Trophoblast cell (in vitro differentiated cells and primary cell): ENCODE results near the gene DLD.

Experiments used
- DNase-seq, 2 donors: peaks; one replicate each; pipeline ENCODE4 v3.0.0-alpha.2; 2016
- H2AFZ ChIP-seq: 2 replicates; pipeline ENCODE4 v1.6.1; 2013; ENCODE audit warnings: low read length, moderate library complexity, mild to moderate bottlenecking; ENCODE audit not compliant: insufficient read depth, poor library complexity
- H2AK5ac ChIP-seq: 2 replicates; pipeline ENCODE4 v1.6.1; 2013; ENCODE audit warnings: mild to moderate bottlenecking, low read length
- H2BK120ac ChIP-seq: 2 replicates; pipeline ENCODE4 v1.6.1; 2013; ENCODE audit warnings: low read length, mild to moderate bottlenecking, moderate library complexity; ENCODE audit not compliant: insufficient read depth, poor library complexity
- H2BK12ac ChIP-seq: 2 replicates; pipeline ENCODE4 v1.6.1; 2013; ENCODE audit warnings: mild to moderate bottlenecking, low read length, moderate library complexity
- H2BK5ac ChIP-seq: 2 replicates; pipeline ENCODE4 v1.6.1; 2013; ENCODE audit warnings: low read length, low read depth, moderate library complexity, mild to moderate bottlenecking; ENCODE audit not compliant: poor library complexity
- H3K14ac ChIP-seq: 2 replicates; pipeline ENCODE4 v1.6.1; 2013; ENCODE audit warnings: mild to moderate bottlenecking, low read length
- H3K18ac ChIP-seq: 2 replicates; pipeline ENCODE4 v1.6.1; 2013; ENCODE audit warnings: mild to moderate bottlenecking, low read length
- H3K23ac ChIP-seq: 2 replicates; pipeline ENCODE4 v1.6.1; 2013; ENCODE audit warnings: low read length
- H3K27ac ChIP-seq: 2 replicates; pipeline ENCODE4 v1.5.1; 2013; ENCODE audit warnings: low read depth, mild to moderate bottlenecking, inconsistent platforms, low read length, moderate library complexity
- H3K27me3 ChIP-seq: 2 replicates; pipeline ENCODE4 v1.6.1; 2013; ENCODE audit warnings: inconsistent platforms, mild to moderate bottlenecking, low read length, moderate library complexity; ENCODE audit not compliant: insufficient read depth
- H3K36me3 ChIP-seq, 2 experiments: 1 replicate in 1 of 2; 2 replicates in 1 of 2; pipeline ENCODE4 v1.6.1; 2013; ENCODE audit warnings: low read length in 2 of 2, mild to moderate bottlenecking in 2 of 2, moderate library complexity in 1 of 2; ENCODE audit not compliant: insufficient read depth in 2 of 2, control insufficient read depth in 1 of 2
- H3K4ac ChIP-seq: 2 replicates; pipeline ENCODE4 v1.6.1; 2013; ENCODE audit warnings: low read depth, mild to moderate bottlenecking, low read length, moderate library complexity
- H3K4me1 ChIP-seq, 2 experiments: 1 replicate in 1 of 2; 2 replicates in 1 of 2; pipeline ENCODE4 v1.6.1; 2013; ENCODE audit warnings: low read length in 2 of 2, mild to moderate bottlenecking in 2 of 2, moderate library complexity in 1 of 2; ENCODE audit not compliant: insufficient read depth in 2 of 2, control insufficient read depth in 1 of 2
- H3K4me2 ChIP-seq: 2 replicates; pipeline ENCODE4 v1.6.1; 2013; ENCODE audit warnings: inconsistent platforms, mild to moderate bottlenecking, low read length, moderate library complexity
- H3K4me3 ChIP-seq: 2 replicates; pipeline ENCODE4 v1.5.1; 2013; ENCODE audit warnings: mild to moderate bottlenecking, low read depth, low read length, inconsistent platforms
- H3K79me1 ChIP-seq: one replicate; pipeline ENCODE4 v1.6.1; 2013; ENCODE audit warnings: low read length
- H3K79me2 ChIP-seq: 2 replicates; pipeline ENCODE4 v1.6.1; 2013; ENCODE audit warnings: low read length, mild to moderate bottlenecking; ENCODE audit not compliant: control insufficient read depth, insufficient read depth, poor library complexity
- H3K9ac ChIP-seq: 2 replicates; pipeline ENCODE4 v1.6.1; 2013; ENCODE audit warnings: mild to moderate bottlenecking, low read length
- H3K9me3 ChIP-seq: 2 replicates; pipeline ENCODE4 v1.6.1; 2013; ENCODE audit warnings: low read depth, mild to moderate bottlenecking, control low read depth, inconsistent platforms, low read length; ENCODE audit not compliant: insufficient read depth
- H4K12ac ChIP-seq: 2 replicates; pipeline ENCODE4 v1.6.1; 2013; ENCODE audit warnings: low read depth, mild to moderate bottlenecking, low read length, moderate library complexity
- H4K8ac ChIP-seq: 2 replicates; pipeline ENCODE4 v1.6.1; 2013; ENCODE audit warnings: low read depth, mild to moderate bottlenecking, low read length, moderate library complexity
- H4K91ac ChIP-seq: one replicate; pipeline ENCODE4 v1.6.1; 2013; ENCODE audit warnings: low read depth, mild to moderate bottlenecking, low read length, moderate library complexity
- whole genome bisulfite sequencing: extraction: QIAGEN DNeasy Blood & Tissue Kit; methylation state at CpG from one replicate; pipeline ENCODE4 v1.1.7; 2013; ENCODE audit warnings: missing lambda C conversion rate; ENCODE audit not compliant: insufficient read length, insufficient coverage; ENCODE audit errors: extremely low coverage; 5-methylcytosine and 5-hydroxymethylcytosine counted together

DLD gene

DNA sequence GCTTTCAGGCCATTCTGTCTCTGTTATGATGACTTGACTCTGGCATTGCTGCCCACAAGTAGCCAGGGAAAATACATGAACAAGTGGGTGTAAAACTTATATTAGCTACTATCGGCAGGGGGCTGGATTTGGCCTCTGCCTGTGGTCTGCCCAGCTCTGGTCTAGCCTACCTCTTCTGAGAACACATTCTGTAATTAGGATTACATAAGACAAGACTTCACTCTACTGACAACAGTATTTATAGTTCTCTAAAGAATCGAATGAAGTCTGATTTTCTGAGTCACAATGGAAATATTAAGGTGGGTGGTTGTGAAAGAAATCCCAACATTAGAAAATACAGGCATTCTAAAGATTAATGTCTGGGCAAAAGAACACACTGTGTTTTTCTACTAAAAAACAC, 55.5 kb downstream of the DLD start:
- Histone ChIP-seq H3K9me3 (no peaks in the 10 kb centered on the region), H2AK5ac (no peak overlapping the region), H2AFZ (no peak overlapping the region), H3K27ac (peak overlapping the region; percentile 78), H3K79me2 (peaks cover 2% of the 10 kb centered on the region), H4K8ac (no peak overlapping the region), H4K91ac (peak overlapping the region; percentile 4), H2BK5ac (peak overlapping the region; percentile 52), H3K4ac (no peak overlapping the region), H2BK120ac (no peak overlapping the region), H3K18ac (no peak overlapping the region), H3K14ac (no peak overlapping the region), H3K4me3 (no peak overlapping the region), H4K12ac (no peak overlapping the region), H2BK12ac (no peak overlapping the region), H3K27me3 (no peaks in the 10 kb centered on the region), H3K23ac (no peak overlapping the region), H3K36me3 (peaks cover 31 to 63% of the 10 kb centered on the region in 2 experiments), H3K79me1 (peaks cover 31% of the 10 kb centered on the region), H3K4me2 (no peak overlapping the region), H3K4me1 (peaks cover 24 to 26% of the 10 kb centered on the region in 2 experiments), H3K9ac (no peak overlapping the region)
- WGBS = no CpG with 5 or more reads among the region's 2 CpGs
- peak in 1 of 2 donors; percentile 46 for DNase-seq

DNA sequence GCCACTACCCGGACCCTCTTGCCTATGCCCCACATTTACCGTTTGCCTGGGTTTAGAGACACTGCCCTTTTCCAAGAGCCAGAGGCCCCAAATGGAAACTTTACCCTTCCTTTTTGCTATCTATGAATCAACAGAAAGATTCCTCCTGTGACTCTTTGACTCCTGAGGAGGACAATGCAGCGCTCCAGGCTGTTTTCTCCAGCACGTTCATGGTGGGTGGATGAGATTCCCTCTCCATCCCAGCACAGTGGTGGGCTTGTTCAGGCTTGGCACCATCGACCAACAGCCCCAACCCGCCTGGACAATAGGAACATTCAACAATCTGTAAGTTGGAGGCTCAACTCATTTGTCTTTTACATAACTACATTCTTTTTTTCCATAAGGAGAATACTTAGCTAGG, 55.9 kb downstream of the DLD start:
- no peak overlapping the region for H3K18ac ChIP-seq
- no peak overlapping the region for H2BK120ac ChIP-seq
- WGBS = no CpG with 5 or more reads among the region's 6 CpGs
- peaks cover 35% of the 10 kb centered on the region for H3K79me1 ChIP-seq
- peak overlapping the region; percentile 60 for H3K4ac ChIP-seq
- no peak overlapping the region for H3K9ac ChIP-seq
- no peak overlapping the region for H2AFZ ChIP-seq
- H3K14ac ChIP-seq = no peak overlapping the region
- no peaks in the 10 kb centered on the region for H3K9me3 ChIP-seq
- DNase-seq = peak in 1 of 2 donors; percentile 36
- H3K27ac ChIP-seq = peak overlapping the region; percentile 78
- peaks cover 33 to 64% of the 10 kb centered on the region in 2 experiments for H3K36me3 ChIP-seq
- no peak overlapping the region for H4K91ac ChIP-seq
- peaks cover 5% of the 10 kb centered on the region for H3K79me2 ChIP-seq
- H2AK5ac ChIP-seq = no peak overlapping the region
- peak overlapping the region; percentile 49 for H4K8ac ChIP-seq
- no peak overlapping the region for H4K12ac ChIP-seq
- no peak overlapping the region for H3K4me3 ChIP-seq
- peak overlapping the region; percentile 18 for H2BK12ac ChIP-seq
- no peaks in the 10 kb centered on the region for H3K27me3 ChIP-seq
- no peak overlapping the region for H3K23ac ChIP-seq
- no peak overlapping the region for H3K4me2 ChIP-seq
- H3K4me1 ChIP-seq = peaks cover 29 to 31% of the 10 kb centered on the region in 2 experiments
- peak overlapping the region; percentile 57 for H2BK5ac ChIP-seq

DNA sequence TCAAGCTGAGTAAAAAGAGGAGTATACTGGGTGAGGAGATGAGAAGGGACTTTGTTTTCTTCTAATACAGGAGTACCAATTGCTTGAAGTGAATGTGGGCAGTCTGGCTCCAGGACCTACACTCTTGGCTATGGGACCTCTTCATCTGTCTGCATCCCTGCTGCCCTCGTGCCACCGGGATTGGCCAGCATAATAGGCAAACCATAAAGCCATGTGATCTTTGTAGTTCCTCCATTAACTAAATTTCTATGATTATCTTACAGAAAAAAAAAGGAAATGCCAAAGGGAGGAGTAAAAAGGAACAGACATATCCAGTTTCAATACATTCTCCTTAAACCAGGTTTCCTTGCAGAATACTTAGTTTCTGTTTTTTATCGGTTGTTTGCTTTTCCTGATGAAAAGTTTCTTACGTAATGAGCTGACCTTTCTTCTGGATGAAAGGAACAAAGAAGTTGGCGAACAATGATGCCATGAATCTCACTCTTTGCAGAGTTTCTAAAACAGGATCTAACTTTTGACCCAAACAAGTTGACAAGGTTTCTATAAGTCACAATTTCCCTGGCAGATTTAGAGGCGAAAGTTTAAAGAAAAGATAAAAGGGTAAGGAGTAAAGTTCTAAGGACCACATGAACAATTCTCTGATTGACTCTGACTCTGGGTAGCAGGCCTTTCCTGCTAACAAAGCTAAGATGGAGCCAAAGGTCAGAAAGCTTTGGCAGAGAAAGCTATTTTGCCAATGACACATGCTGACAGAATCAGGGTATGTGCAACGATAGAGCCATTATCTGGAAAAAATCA, 57.9 kb downstream of the DLD start:
- H4K8ac ChIP-seq = peak overlapping the region; percentile 70
- H3K23ac ChIP-seq = no peak overlapping the region
- H3K27me3 ChIP-seq = no peaks in the 10 kb centered on the region
- no CpG with 5 or more reads among the region's 7 CpGs for WGBS
- H3K4me3 ChIP-seq = no peak overlapping the region
- peaks cover 5% of the 10 kb centered on the region for H3K79me2 ChIP-seq
- DNase-seq = peak; percentile 74 to 98
- peak overlapping the region; percentile 16 for H3K18ac ChIP-seq
- H2BK12ac ChIP-seq = peak overlapping the region; percentile 15
- peaks cover 32 to 61% of the 10 kb centered on the region in 2 experiments for H3K36me3 ChIP-seq
- H3K4me1 ChIP-seq = peaks cover 33 to 39% of the 10 kb centered on the region in 2 experiments
- H3K79me1 ChIP-seq = peaks cover 45% of the 10 kb centered on the region
- H2BK5ac ChIP-seq = peak overlapping the region; percentile 71
- peak overlapping the region; percentile 99 for H3K27ac ChIP-seq
- no peaks in the 10 kb centered on the region for H3K9me3 ChIP-seq
- no peak overlapping the region for H4K12ac ChIP-seq
- peak overlapping the region; percentile 35 for H2AK5ac ChIP-seq
- H3K14ac ChIP-seq = peak overlapping the region; percentile 62
- no peak overlapping the region for H3K4ac ChIP-seq
- H2BK120ac ChIP-seq = peak overlapping the region; percentile 87
- H3K4me2 ChIP-seq = no peak overlapping the region
- H4K91ac ChIP-seq = peak overlapping the region; percentile 85
- no peak overlapping the region for H3K9ac ChIP-seq
- H2AFZ ChIP-seq = no peak overlapping the region

DNA sequence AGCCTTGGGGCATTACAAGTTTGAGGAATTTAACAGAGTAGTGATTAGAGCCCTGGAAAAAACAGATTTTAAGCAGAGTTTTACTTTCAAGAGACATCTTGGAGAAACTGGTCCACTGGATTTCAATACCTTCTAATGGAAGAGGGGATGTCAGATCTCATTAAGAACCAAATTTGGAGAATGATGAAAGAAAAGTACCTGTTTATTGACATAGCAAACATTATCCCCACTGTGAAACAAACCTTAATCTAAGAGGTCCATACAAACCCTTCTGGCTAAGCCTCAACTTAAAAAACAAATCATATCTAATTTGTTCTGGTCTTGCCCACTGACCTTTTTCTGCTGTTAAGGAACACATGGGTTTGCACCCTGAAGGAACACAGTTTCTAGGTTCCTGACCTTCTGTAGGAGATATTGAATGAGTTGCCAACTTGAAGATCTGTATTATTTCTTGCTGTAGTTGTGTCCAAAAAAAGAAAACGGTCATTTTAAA, 58.5 kb downstream of the DLD start:
- Histone ChIP-seq H3K4me3 (no peak overlapping the region), H3K14ac (no peak overlapping the region), H3K27me3 (no peaks in the 10 kb centered on the region), H3K9ac (no peak overlapping the region), H2BK120ac (peak overlapping the region; percentile 79), H2AK5ac (no peak overlapping the region), H3K36me3 (peaks cover 35 to 57% of the 10 kb centered on the region in 2 experiments), H3K4me2 (no peak overlapping the region), H3K9me3 (no peaks in the 10 kb centered on the region), H3K4ac (no peak overlapping the region), H2AFZ (no peak overlapping the region), H2BK5ac (peak overlapping the region; percentile 68), H4K8ac (no peak overlapping the region), H3K27ac (peak overlapping the region; percentile 99), H4K12ac (no peak overlapping the region), H3K79me1 (peaks cover 46% of the 10 kb centered on the region), H3K18ac (no peak overlapping the region), H4K91ac (no peak overlapping the region), H3K79me2 (peaks cover 5% of the 10 kb centered on the region), H3K4me1 (peaks cover 33 to 41% of the 10 kb centered on the region in 2 experiments), H2BK12ac (no peak overlapping the region), H3K23ac (no peak overlapping the region)
- DNase-seq = no peak
- no CpG with 5 or more reads among the region's 1 CpG for WGBS
